ENCODE data around the gene FNDC7.
A peak's percentile ranks its signal among the peaks of the same experiment; 100 is the strongest.
"Not testable (repeated sequence)": the region's sequence is repeated elsewhere in the genome, so short reads cannot be mapped to it uniquely, and the experiment has no call there.

The FNDC7 gene

GRCh38 chr1:108701176-108701849, 11.4 kb upstream of the FNDC7 start:
- no peaks in the 10 kb centered on the region for H3K9me3 ChIP-seq (ENCODE audit: control insufficient read depth, insufficient read depth, low read length)
- H3K36me3 ChIP-seq (ENCODE audit: control insufficient read depth, insufficient read depth, low read length) = peaks cover 28% of the 10 kb centered on the region
- no peak overlapping the region for H3K9ac ChIP-seq (ENCODE audit: low read depth, low read length)
- no peak overlapping the region for H3K4me3 ChIP-seq (ENCODE audit: low read depth, low read length)
- no peaks in the 10 kb centered on the region for H3K27me3 ChIP-seq (ENCODE audit: control insufficient read depth, insufficient read depth, low read length)
- no peaks in the 10 kb centered on the region for H3K4me1 ChIP-seq (ENCODE audit: control insufficient read depth, insufficient read depth, low read length)

GRCh38 chr1:108702109-108702508, 10.6 kb upstream of the FNDC7 start:
- H3K27me3 ChIP-seq (ENCODE audit: control insufficient read depth, insufficient read depth, low read length); H3K4me3 ChIP-seq (ENCODE audit: low read depth, low read length); H3K9ac ChIP-seq (ENCODE audit: low read depth, low read length); H3K4me1 ChIP-seq (ENCODE audit: control insufficient read depth, insufficient read depth, low read length); H3K9me3 ChIP-seq (ENCODE audit: control insufficient read depth, insufficient read depth, low read length): not testable (repeated sequence)
- peaks cover 23% of the 10 kb centered on the region for H3K36me3 ChIP-seq (ENCODE audit: control insufficient read depth, insufficient read depth, low read length)

GRCh38 chr1:108703939-108704338, 8.8 kb upstream of the FNDC7 start:
- no peaks in the 10 kb centered on the region for H3K9me3 ChIP-seq (ENCODE audit: control insufficient read depth, insufficient read depth, low read length)
- H3K36me3 ChIP-seq (ENCODE audit: control insufficient read depth, insufficient read depth, low read length) = peaks cover 13% of the 10 kb centered on the region
- no peaks in the 10 kb centered on the region for H3K4me1 ChIP-seq (ENCODE audit: control insufficient read depth, insufficient read depth, low read length)
- no peak overlapping the region for H3K4me3 ChIP-seq (ENCODE audit: low read depth, low read length)
- H3K9ac ChIP-seq (ENCODE audit: low read depth, low read length) = no peak overlapping the region
- no peaks in the 10 kb centered on the region for H3K27me3 ChIP-seq (ENCODE audit: control insufficient read depth, insufficient read depth, low read length)

DNA sequence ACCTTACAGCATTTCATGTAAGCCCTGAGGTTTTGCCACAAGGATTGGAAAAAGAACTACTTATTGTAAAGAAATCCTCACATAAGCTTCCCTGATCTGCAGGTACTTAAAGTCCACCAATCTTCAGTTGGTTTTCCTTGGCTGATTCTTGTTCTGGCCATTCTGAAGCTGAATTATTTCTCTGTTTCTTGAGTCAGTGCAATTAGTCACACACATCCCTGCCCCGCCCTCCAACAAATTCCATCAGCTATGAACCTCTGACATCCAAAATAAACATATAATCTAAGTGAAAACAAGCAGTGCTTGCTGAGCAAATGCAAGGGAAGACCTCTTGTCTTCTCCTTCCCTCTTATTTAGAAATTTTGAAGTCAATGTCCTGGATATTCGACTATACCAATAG, 8.2 kb upstream of the FNDC7 start:
- peaks cover 8% of the 10 kb centered on the region for H3K36me3 ChIP-seq (ENCODE audit: control insufficient read depth, insufficient read depth, low read length)
- H3K9me3 ChIP-seq (ENCODE audit: control insufficient read depth, insufficient read depth, low read length) = no peaks in the 10 kb centered on the region
- H3K9ac ChIP-seq (ENCODE audit: low read depth, low read length) = no peak overlapping the region
- no peaks in the 10 kb centered on the region for H3K27me3 ChIP-seq (ENCODE audit: control insufficient read depth, insufficient read depth, low read length)
- H3K4me1 ChIP-seq (ENCODE audit: control insufficient read depth, insufficient read depth, low read length) = no peaks in the 10 kb centered on the region
- H3K4me3 ChIP-seq (ENCODE audit: low read depth, low read length) = no peak overlapping the region

- H3K9ac ChIP-seq (ENCODE audit: low read depth, low read length) = no peak overlapping the region
- no peaks in the 10 kb centered on the region for H3K4me1 ChIP-seq (ENCODE audit: control insufficient read depth, insufficient read depth, low read length)
- H3K27me3 ChIP-seq (ENCODE audit: control insufficient read depth, insufficient read depth, low read length) = no peaks in the 10 kb centered on the region
- H3K4me3 ChIP-seq (ENCODE audit: low read depth, low read length) = no peak overlapping the region
- H3K9me3 ChIP-seq (ENCODE audit: control insufficient read depth, insufficient read depth, low read length) = no peaks in the 10 kb centered on the region
- no peaks in the 10 kb centered on the region for H3K36me3 ChIP-seq (ENCODE audit: control insufficient read depth, insufficient read depth, low read length)
Observed at GRCh38 chr1:108706643-108707042, 6.1 kb upstream of the FNDC7 start.

GRCh38 chr1:108708691-108709660, 3.7 kb upstream of the FNDC7 start:
- no peak overlapping the region for H3K9ac ChIP-seq (ENCODE audit: low read depth, low read length)
- no peaks in the 10 kb centered on the region for H3K4me1 ChIP-seq (ENCODE audit: control insufficient read depth, insufficient read depth, low read length)
- H3K9me3 ChIP-seq (ENCODE audit: control insufficient read depth, insufficient read depth, low read length) = no peaks in the 10 kb centered on the region
- no peaks in the 10 kb centered on the region for H3K27me3 ChIP-seq (ENCODE audit: control insufficient read depth, insufficient read depth, low read length)
- H3K36me3 ChIP-seq (ENCODE audit: control insufficient read depth, insufficient read depth, low read length) = no peaks in the 10 kb centered on the region
- peak overlapping the region; percentile 6 for H3K4me3 ChIP-seq (ENCODE audit: low read depth, low read length)

GRCh38 chr1:108715932-108716331, 3.2 kb downstream of the FNDC7 start:
- no peaks in the 10 kb centered on the region for H3K27me3 ChIP-seq (ENCODE audit: control insufficient read depth, insufficient read depth, low read length)
- H3K9me3 ChIP-seq (ENCODE audit: control insufficient read depth, insufficient read depth, low read length) = no peaks in the 10 kb centered on the region
- no peaks in the 10 kb centered on the region for H3K36me3 ChIP-seq (ENCODE audit: control insufficient read depth, insufficient read depth, low read length)
- no peak overlapping the region for H3K4me3 ChIP-seq (ENCODE audit: low read depth, low read length)
- peaks cover 17% of the 10 kb centered on the region for H3K4me1 ChIP-seq (ENCODE audit: control insufficient read depth, insufficient read depth, low read length)
- no peak overlapping the region for H3K9ac ChIP-seq (ENCODE audit: low read depth, low read length)

GRCh38 chr1:108716437-108717230, 3.9 kb downstream of the FNDC7 start:
- H3K9ac ChIP-seq (ENCODE audit: low read depth, low read length) = no peak overlapping the region
- peaks cover 17% of the 10 kb centered on the region for H3K4me1 ChIP-seq (ENCODE audit: control insufficient read depth, insufficient read depth, low read length)
- no peaks in the 10 kb centered on the region for H3K36me3 ChIP-seq (ENCODE audit: control insufficient read depth, insufficient read depth, low read length)
- H3K4me3 ChIP-seq (ENCODE audit: low read depth, low read length) = no peak overlapping the region
- no peaks in the 10 kb centered on the region for H3K27me3 ChIP-seq (ENCODE audit: control insufficient read depth, insufficient read depth, low read length)
- no peaks in the 10 kb centered on the region for H3K9me3 ChIP-seq (ENCODE audit: control insufficient read depth, insufficient read depth, low read length)

GRCh38 chr1:108717774-108718316, 5.1 kb downstream of the FNDC7 start:
- H3K4me3 ChIP-seq (ENCODE audit: low read depth, low read length) = no peak overlapping the region
- H3K9me3 ChIP-seq (ENCODE audit: control insufficient read depth, insufficient read depth, low read length) = no peaks in the 10 kb centered on the region
- H3K4me1 ChIP-seq (ENCODE audit: control insufficient read depth, insufficient read depth, low read length) = peaks cover 17% of the 10 kb centered on the region
- no peak overlapping the region for H3K9ac ChIP-seq (ENCODE audit: low read depth, low read length)
- no peaks in the 10 kb centered on the region for H3K36me3 ChIP-seq (ENCODE audit: control insufficient read depth, insufficient read depth, low read length)
- H3K27me3 ChIP-seq (ENCODE audit: control insufficient read depth, insufficient read depth, low read length) = no peaks in the 10 kb centered on the region

DNA sequence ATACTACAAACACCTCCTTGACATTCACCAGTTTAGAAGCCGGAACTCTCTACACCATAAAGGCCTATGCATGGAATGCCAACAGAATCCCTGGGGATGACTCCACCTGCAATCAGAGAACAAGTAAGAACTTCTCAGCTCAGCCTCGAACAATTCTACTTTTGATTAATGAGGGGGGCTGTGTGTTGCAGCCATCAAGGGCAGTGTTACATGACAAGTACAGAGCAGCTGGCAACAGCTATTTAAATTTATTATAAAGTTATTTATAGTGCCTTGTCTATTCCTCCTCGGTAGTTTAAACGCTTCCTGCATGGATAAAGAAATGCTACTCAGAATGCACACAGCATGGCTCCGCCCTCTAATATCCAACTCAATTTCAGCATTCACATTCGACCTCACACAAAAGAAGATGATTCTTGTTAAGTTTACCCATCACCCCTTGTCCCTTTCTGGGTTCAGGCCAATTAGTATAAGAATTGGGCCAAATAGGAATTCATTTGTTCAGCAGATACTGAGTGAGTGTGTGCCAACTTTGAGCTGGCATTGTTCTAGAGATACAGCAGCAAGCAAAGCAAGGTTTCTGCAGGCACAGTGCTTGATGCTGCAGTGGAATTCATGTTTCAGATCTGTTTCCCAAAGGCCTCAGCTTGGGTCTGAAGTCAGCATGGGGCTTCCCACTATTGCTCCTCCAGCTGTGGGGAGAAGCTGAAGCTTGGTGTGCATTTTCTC, 6.4 kb downstream of the FNDC7 start:
- Histone ChIP-seq H3K4me1 (ENCODE audit: control insufficient read depth, insufficient read depth, low read length) (peaks cover 17% of the 10 kb centered on the region), H3K9me3 (ENCODE audit: control insufficient read depth, insufficient read depth, low read length) (no peaks in the 10 kb centered on the region), H3K36me3 (ENCODE audit: control insufficient read depth, insufficient read depth, low read length) (no peaks in the 10 kb centered on the region), H3K27me3 (ENCODE audit: control insufficient read depth, insufficient read depth, low read length) (no peaks in the 10 kb centered on the region), H3K9ac (ENCODE audit: low read depth, low read length) (no peak overlapping the region), H3K4me3 (ENCODE audit: low read depth, low read length) (no peak overlapping the region)
